ENCODE data around the gene ZNF324B.
"Not testable (repeated sequence)": the region's sequence is repeated elsewhere in the genome, so short reads cannot be mapped to it uniquely, and the experiment has no call there.

Gene ZNF324B

DNA sequence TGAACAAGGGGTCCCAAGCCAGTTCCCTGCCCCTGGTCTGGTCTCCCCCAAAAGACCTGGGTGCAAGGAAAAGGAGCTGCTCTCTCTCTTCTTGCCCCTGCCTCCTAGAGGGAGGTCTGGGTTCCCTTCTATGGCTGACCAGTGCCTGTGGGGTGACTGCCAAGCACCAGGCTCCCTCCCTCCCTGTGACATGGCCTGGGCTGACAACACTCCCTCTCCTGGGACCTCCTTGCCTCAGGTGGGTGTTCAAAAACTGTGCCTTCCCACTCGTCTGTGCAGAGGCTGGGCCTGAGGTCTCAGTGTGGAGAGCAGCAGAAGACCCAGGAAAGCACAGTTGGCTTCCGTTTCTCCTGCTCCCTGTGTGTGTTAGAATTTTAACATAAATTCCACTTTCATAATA lies 29.4 kb downstream of the ZNF324B start:
- no peak for DNase-seq

DNA sequence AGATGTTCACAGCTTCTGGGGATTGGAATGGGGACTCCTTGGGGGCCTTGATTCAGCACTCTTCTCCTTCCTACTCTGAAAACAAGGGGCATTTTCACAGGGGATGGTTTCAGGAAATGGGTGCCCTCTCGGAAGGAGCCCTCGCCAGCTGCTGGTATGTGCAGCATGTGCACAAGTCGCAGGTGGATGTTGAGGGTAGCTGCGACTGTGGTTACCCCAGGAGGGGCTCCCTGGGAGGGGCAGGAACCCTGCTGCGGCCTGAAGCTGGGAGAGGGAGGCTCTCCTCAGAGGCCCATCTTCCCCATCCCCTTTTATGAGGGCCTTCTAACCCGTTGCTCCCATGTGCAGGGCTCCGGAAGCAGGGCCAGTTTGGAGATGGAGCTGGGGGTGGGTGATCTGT lies 30.9 kb downstream of the ZNF324B start:
- DNase-seq: no peak

DNA sequence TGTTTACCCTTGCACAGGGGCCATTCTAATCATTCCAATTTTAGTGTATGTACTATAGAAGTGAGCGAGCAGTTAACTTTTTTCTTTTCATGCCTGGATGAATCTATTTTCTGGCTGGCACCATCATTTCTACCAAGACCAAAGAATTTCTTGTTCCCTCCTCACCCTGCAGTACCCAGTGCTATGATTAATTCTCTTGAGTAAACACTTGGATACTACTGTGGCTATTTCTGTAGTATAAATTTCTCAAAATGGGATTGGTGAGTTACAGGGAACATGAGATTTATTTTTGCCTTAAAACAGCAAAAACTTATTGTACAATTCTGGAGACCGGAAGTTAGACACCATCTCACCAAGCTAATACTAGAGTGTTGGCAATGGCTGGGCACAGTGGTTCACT lies 32.4 kb downstream of the ZNF324B start:
- DNase-seq: no peak

DNA sequence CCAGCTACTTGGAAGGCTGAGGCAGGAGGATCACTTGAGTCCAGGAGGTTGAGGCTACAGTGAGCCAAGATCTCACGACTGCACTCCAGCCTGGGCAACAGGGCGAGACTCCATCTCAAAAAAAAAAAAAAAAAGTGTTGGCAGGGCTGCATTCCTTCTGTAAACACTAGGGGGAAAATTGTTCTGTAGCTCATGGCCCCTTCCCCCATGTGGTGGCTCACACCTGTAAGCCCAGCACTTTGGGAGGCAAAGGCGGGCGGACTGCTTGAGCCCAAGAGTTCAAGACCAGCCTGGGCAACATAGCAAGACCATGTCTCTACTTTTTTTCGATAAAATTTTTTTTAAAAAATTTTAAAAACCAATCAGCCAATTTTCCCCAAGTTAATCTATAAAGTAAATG lies 32.9 kb downstream of the ZNF324B start:
- DNase-seq: not testable (repeated sequence)

DNA sequence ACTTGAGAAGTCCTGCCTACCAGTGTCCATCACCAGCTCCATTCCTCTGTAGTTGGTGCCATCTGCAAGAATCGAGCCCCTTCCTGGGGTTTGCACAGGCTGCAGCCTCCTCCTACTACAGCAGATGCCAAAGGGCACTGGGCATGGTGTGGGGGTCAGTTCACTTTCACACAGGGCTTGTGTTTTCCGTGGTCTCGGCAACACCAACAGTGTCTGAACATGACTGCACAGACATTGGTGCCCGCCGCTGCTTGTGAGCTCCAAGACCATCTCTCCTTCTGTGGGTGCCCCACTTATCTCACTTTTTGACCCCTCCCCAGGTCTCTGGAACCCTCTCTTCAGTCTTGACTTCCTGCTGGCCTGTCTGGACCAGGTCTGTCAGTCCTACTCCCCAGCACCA lies 40.0 kb downstream of the ZNF324B start:
- no peak for DNase-seq

DNA sequence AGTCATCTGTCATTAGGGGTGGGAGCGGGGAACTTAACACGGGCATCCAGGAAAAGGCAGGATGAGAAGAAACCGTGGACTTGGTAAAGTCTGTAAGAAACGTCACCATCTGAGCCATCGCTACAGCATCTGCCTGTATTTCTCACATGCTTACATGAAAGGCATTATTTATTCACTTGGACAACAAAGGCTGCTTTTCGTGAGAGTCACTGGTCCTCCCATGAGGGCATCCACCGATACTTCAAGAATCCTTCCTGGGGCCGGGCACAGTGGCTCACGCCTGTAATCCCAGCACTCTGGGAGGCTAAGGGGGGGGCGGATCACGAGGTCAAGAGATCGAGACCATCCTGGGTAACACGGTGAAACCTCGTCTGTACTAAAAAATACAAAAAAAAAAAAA lies 40.8 kb downstream of the ZNF324B start:
- DNase-seq: no peak

DNA sequence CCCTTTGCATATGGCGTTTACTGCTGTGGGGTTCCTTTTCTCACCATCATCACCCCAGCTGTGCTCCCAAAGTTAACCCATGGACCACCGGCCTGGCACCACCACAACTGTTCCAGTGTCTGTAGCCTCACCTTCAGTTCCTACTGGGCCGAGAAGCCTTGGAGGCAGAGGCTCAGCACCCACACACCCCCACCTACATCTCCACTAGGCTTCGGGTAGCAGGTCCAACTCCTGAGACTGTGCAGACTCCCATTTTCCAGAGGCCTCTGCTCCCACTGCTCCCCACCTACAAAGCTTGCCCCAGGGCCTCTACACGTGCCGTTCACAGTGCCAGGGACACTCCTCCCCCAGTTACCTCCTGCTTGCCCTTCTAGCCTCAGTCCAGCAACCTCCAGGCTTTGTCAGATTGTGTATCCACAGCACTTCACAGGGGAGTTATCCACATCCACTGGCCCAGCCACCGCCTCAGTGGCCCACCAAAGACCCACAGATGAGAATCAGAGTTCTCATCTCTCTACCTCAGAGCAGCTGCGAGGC lies 46.3 kb downstream of the ZNF324B start:
- no peak for DNase-seq

DNA sequence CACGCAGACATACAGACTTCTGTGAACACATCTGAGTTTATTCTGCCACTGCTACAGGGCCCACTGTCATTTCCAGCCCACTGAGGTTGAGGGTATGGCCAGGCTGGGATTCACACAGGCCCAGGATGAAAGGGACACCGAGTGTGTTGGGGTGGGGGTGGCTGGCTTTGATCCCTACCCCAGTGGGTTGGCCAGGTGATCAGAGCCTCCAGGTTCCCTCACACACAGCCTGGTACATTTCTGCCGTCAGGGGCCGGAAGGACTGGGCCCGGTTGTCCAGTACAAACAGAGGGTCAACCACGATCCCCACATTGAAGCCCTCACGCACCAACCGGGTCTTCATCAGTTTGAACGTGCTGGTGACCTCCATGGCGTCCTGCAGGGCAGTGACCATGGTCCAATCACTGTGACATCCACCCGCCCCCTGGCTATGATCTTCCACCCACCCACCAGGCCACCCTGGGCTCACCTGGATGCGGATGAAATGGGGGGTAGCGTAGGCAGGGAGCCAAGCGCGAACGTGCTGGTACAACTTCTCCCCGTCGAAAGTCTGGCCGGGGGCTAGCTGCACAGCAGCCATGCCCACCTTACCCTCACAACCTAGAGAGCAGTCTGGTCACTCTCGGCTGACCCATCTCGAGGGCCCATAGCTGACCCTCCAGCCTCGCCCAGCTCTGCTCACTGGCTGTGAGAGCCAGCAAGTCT lies 47.0 kb downstream of the ZNF324B start:
- no peak for DNase-seq

DNA sequence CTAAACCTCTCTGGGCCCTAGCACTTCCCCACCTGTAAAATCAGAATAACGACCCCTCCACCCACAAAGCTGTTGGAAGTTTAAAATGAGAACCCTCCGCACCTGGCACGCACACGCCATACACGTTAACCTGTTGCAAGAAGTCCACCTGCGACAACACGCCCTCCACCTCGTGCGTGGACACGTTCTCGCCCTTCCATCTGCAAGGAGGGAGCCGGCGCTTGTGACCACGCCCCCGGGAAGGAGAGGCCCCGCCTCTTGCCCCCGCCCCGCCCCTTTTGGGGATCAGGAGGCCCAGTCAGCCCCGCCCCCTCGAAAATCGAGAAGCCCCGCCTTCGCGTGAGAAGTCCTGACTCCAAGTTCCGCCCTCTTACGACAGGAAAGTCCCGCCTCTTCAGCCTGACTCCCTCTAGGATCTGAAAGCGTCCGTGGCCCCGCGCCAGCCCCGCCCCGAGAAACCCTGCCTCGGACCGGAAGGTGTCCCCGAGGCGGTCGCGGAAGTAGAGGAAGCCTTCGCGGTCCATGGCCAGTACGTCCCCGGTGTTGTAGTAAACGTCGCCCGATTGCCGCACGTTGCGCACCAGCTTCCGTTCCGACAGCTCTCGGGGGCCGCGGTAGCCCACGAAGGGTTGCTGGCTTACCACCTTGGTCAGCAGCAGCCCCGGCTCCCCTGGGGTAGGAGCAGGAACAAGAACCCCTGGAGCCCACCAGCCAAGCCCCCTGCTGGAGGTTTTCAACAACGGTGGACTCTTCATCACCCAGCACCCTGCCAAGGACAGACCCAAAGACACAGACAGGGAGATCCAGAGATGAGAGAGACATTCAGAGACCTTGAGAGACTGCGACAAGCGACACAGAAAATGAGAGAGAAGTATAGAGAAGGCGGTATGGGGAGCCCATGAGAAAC lies 47.9 kb downstream of the ZNF324B start:
- peak; percentile 98 for DNase-seq

DNA sequence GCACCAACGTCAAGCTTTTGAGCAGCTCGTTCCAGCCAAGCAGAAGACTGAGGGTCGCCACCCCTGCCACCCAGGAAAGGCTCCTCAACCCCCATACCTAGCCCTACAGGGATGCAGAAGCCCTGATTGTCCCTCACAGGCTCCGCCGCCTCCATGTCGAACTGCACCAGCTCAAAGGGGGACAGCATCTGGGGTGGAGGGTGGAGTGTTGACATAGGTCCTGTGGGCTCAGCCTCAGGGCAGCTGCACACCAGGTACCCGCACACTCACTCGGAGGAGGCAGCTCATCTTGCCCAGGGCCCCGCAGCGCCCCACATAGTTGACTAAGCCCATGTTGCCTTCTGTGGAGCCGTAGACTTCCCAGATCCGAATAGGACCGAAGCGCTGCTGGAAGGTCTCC lies 48.8 kb downstream of the ZNF324B start:
- DNase-seq: no peak
